Mesodermal cell (in vitro differentiated cells): ENCODE measurements around the gene NEU2.

Source experiments
- H3K27ac ChIP-seq: 2 replicates; pipeline ENCODE4 v1.7.0; 2013; ENCODE audit warnings: mild to moderate bottlenecking, low read depth, low read length, moderate library complexity; ENCODE audit not compliant: severe bottlenecking
- H3K36me3 ChIP-seq: 2 replicates; pipeline ENCODE4 v1.7.1; 2013; ENCODE audit warnings: mild to moderate bottlenecking, low read length, moderate library complexity; ENCODE audit not compliant: control insufficient read depth, insufficient read depth
- H3K4me1 ChIP-seq: one replicate; pipeline ENCODE4 v1.7.1; 2013; ENCODE audit warnings: mild to moderate bottlenecking, low read length; ENCODE audit not compliant: insufficient read depth, control insufficient read depth, poor library complexity, severe bottlenecking
- H3K4me3 ChIP-seq: 2 replicates; pipeline ENCODE4 v1.7.0; 2013; ENCODE audit warnings: low read length, control low read depth, mild to moderate bottlenecking; ENCODE audit not compliant: insufficient read depth, poor library complexity, severe bottlenecking; ENCODE audit errors: extremely low read depth
- H3K9me3 ChIP-seq: 2 replicates; pipeline ENCODE4 v1.7.1; 2013; ENCODE audit warnings: mild to moderate bottlenecking, low read length, moderate library complexity; ENCODE audit not compliant: control insufficient read depth
- WGBS, 2 experiments: methylation state at CpG; one replicate each; pipeline ENCODE4 v1.1.5; 2013; ENCODE audit warnings: missing lambda C conversion rate in 2 of 2; ENCODE audit not compliant: insufficient coverage in 2 of 2; 5-methylcytosine and 5-hydroxymethylcytosine counted together

NEU2 gene

DNA sequence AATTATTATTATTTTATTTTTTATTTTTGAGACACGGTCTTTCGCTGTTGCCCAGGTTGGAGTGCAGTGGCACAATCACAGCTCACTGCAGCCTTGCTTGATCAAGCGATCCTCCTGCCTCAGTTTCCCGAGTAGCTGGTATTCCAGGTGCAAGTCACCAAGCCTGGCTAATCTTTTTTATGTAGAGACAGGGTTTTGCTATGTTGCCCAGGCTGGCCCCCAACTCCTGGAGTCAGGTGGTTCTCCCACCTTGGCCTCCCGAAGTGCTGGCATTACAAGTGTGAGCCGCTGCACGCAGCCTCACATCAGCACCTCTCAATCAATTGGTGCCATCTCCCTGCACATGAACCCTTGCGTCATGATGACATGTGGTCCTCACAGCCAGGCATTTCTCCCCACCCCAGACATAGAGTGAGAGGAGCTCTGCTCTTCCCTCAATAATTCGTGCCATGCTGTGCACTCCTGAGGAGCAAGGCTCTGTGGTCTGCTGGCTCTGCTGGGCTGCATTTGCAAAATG is 33.5 kb downstream of the NEU2 start:
- WGBS, 2 experiments, result 91 to 93% methylated on average over 8 of the region's 9 CpGs
- Histone ChIP-seq H3K36me3 (no peaks in the 10 kb centered on the region), H3K4me1 (peaks cover 10% of the 10 kb centered on the region)

DNA sequence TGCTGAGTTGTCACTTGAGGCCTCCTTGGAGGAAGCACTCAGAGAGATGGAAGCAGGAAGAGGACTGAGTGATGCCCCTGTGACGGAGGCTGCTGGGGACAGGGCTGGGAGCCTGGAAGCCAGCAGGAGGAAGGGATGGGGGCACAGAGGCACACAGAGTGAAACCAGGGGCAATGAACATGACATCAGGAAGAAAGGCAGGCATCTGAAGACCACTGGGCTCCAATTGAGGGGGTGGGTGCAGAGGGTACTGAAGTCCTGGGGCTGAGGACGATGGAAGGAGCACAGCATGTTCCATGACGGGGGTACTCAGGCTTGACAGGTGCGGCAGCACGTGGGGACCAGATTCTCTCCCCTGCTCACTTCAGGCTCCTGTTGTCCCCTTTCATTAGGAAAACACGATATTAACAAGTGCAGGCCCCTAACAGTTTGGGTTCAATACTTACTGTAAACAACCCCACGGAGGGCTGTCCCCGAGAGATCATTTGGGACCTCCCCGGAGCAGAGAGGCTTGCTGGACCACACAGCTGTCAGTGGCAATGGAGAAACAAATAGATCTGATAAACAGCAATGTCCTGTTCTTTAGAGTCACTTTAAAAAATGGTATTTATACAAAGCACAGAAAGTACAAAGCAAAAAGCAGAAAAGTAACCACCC is 36.4 kb downstream of the NEU2 start:
- Histone ChIP-seq H3K4me1 (no peaks in the 10 kb centered on the region), H3K27ac (no peak overlapping the region), H3K36me3 (no peaks in the 10 kb centered on the region), H3K4me3 (no peak overlapping the region), H3K9me3 (no peaks in the 10 kb centered on the region)
- WGBS, 2 experiments, result 79 to 86% methylated on average over 9 of the region's 9 CpGs

More for the DNA sequence above, 33.5 kb downstream of the NEU2 start:
- Histone ChIP-seq H3K9me3 (no peaks in the 10 kb centered on the region), H3K4me3 (no peak overlapping the region), H3K27ac (no peak overlapping the region)

DNA sequence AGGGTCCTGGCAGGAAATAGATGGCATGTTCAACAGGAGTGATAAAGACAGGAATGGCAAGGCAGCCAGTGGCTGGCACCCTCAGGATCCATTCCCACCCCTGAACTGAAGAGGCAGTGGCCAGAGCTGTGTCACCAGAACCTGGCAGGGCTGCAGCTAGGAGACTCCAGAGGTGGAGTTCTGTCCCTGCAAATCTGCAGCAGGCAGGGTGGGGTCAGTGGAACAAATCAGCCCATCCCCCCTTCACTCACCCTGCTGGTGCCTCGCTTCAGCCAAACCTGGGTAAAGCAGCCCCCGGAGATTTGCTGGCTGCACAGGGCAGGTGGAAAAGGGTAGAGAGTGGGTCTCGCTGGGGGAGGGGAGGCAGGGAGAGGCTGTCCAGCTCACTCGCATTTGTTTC is 40.4 kb downstream of the NEU2 start:
- Histone ChIP-seq H3K27ac (no peak overlapping the region), H3K4me3 (no peak overlapping the region), H3K36me3 (no peaks in the 10 kb centered on the region), H3K9me3 (no peaks in the 10 kb centered on the region), H3K4me1 (no peaks in the 10 kb centered on the region)
- 73 to 86% methylated on average over 2 of the region's 4 CpGs for WGBS, 2 experiments

DNA sequence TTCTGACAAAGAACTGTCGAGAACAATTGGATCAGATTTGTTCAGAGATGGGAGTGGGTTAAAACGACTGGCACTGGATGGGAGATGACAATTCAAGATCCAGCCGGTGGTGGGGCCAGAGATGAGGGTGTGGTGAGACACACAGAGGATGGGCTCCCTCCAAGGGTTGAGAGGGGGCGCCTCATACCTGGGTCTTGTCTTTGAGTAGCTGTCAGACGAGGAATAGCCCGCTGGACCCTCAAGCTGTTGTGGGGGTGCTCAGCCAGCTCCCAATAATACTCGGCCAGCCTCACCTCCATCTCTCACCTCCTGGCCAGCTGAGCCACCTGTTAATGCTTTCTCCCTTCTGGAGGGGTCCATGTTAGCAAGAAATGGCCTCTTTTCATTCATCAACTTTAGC is 41.6 kb downstream of the NEU2 start:
- WGBS, 2 experiments, result 74 to 83% methylated on average over 4 to 7 of the region's 7 CpGs
- Histone ChIP-seq H3K4me3 (no peak overlapping the region), H3K27ac (no peak overlapping the region), H3K4me1 (no peaks in the 10 kb centered on the region), H3K9me3 (no peaks in the 10 kb centered on the region), H3K36me3 (no peaks in the 10 kb centered on the region)

GRCh38 chr2:233075141-233075965 is 42.9 kb downstream of the NEU2 start:
- Histone ChIP-seq H3K4me3 (no peak overlapping the region), H3K27ac (no peak overlapping the region), H3K9me3 (no peaks in the 10 kb centered on the region), H3K4me1 (no peaks in the 10 kb centered on the region), H3K36me3 (no peaks in the 10 kb centered on the region)
- WGBS, 2 experiments, result 89 to 92% methylated on average over 2 to 5 of the region's 6 CpGs

DNA sequence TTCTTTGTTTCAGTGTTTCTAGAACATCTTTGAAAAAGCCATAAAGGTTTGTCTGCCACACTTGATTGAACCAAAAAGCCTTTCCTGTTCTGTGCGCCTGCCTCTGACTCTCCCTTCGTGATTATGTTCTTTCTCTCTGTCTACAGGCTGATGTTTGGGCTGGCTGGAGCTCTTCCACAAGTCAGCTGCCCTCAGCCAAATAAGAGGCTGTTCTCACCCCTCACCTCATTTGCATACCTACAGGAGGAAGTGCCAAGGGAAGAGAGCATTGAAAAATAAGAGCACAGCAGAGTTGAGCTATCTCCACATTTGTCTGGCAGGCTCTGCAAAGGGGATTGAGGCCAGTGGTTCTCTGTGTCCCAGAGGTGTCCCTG is 43.5 kb downstream of the NEU2 start:
- no peaks in the 10 kb centered on the region for H3K4me1 ChIP-seq
- H3K9me3 ChIP-seq, result no peaks in the 10 kb centered on the region
- WGBS, 2 experiments, result 39 to 50% methylated on average over 2 of the region's 2 CpGs
- no peak overlapping the region for H3K4me3 ChIP-seq
- no peaks in the 10 kb centered on the region for H3K36me3 ChIP-seq
- no peak overlapping the region for H3K27ac ChIP-seq

- no peak overlapping the region for H3K4me3 ChIP-seq
- 100% methylated on average over 1 of the region's 3 CpGs; no CpG with 5 or more reads in 1 of the 2 experiments for WGBS, 2 experiments
- H3K9me3 ChIP-seq, result no peaks in the 10 kb centered on the region
- no peaks in the 10 kb centered on the region for H3K4me1 ChIP-seq
- H3K27ac ChIP-seq, result no peak overlapping the region
- H3K36me3 ChIP-seq, result no peaks in the 10 kb centered on the region
These were observed 44.3 kb downstream of the NEU2 start for GRCh38 chr2:233076749-233077148.

DNA sequence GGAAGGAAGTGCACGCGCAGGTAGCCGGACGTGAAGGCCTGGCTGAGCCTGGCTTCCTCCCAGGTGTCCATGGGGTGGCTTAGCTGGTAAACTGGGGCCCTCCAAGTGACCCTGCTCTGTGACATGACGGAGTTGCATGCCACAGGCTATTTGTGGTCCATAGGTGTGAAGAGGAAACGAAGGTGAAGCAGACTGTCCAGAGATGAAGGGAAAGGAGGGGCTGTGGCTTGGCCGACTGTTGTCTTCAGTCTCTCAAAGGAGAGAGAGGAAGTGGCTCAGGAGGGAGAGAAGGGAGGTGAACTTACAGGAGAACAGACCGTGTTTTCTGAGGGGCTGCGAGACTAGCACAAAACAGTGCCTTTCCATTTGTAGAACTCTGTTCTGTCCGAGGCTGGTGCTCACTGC is 47.0 kb downstream of the NEU2 start:
- 88 to 95% methylated on average over 8 to 9 of the region's 10 CpGs for WGBS, 2 experiments
- Histone ChIP-seq H3K36me3 (no peaks in the 10 kb centered on the region), H3K4me1 (no peaks in the 10 kb centered on the region), H3K9me3 (no peaks in the 10 kb centered on the region), H3K27ac (no peak overlapping the region), H3K4me3 (no peak overlapping the region)

- no peak overlapping the region for H3K4me3 ChIP-seq
- no peaks in the 10 kb centered on the region for H3K4me1 ChIP-seq
- no peaks in the 10 kb centered on the region for H3K9me3 ChIP-seq
- 94% methylated on average over 17 to 18 of the region's 20 CpGs for WGBS, 2 experiments
- H3K36me3 ChIP-seq, result no peaks in the 10 kb centered on the region
- H3K27ac ChIP-seq, result no peak overlapping the region
These were observed 47.7 kb downstream of the NEU2 start for GRCh38 chr2:233079953-233080835.

DNA sequence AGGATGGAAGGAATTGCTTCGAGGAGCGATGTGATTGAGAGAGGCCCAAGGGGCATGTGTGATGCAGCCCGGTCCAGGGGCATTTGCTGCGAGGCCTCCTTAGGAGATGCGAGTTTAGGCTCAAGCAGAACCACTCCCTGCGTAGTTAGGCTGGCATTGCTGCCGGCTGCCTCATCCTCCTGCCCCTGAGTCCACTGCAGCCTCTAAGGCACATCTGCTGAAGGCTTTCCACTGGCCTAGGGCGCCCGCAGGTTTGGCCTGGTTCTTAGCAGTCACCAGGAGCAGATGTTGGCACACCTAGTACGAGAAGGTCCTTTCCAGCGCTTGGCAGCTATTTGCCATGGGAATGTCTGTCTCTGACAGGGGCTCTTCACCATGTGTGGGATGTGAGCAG is 48.4 kb downstream of the NEU2 start:
- Histone ChIP-seq H3K4me1 (no peaks in the 10 kb centered on the region), H3K4me3 (no peak overlapping the region), H3K27ac (no peak overlapping the region), H3K9me3 (no peaks in the 10 kb centered on the region), H3K36me3 (no peaks in the 10 kb centered on the region)
- 94% methylated on average over 11 of the region's 11 CpGs for WGBS, 2 experiments
